Endothelial cell of umbilical vein (primary cell): ENCODE results near the gene GATD1. TPM values are rescaled to one million over a fixed set of nuclear protein-coding genes. Genes with fewer than 3 reads are reported as not detected.

Experiments used
- BruUV-seq: library from RNA; stranded (reverse); fragments of 400-500 nt; replicated peaks from 2 replicates; lab custom pipeline; 2021; lab: Mats Ljungman, UMichigan
- CTCF ChIA-PET: fragments of 300-600, 350-600 bp; sonication (Branson Sonifier 250); formaldehyde crosslinking; loops from one replicate; lab custom pipeline; 2021; ENCODE audit warnings: antibody characterized with exemption, inconsistent platforms; lab: Charles Lee
- POLR2A ChIA-PET: fragments of 300-600, 350-600 bp; sonication (Branson Sonifier 250); formaldehyde crosslinking; loops from one replicate; lab custom pipeline; 2021; ENCODE audit warnings: antibody characterized with exemption, inconsistent platforms; lab: Charles Lee
- DNase-seq: peaks from one replicate; pipeline ENCODE4 v3.0.0-alpha.2; 2011; ENCODE audit warnings: low read depth, low spot score
- FAIRE-seq: peaks from 2 replicates; lab custom pipeline; 2011; peaks lifted over from hg19 to GRCh38; lab: Jason Lieb, UNC
- H2AFZ ChIP-seq: 2 replicates; pipeline ENCODE4 v1.6.0; 2012; ENCODE audit warnings: low read depth, low read length, control low read depth, inconsistent platforms
- H3K27ac ChIP-seq: 2 replicates; pipeline ENCODE4 v1.5.1; 2011; ENCODE audit warnings: low read depth, mild to moderate bottlenecking, control low read depth, low read length, moderate library complexity; ENCODE audit not compliant: insufficient read depth
- H3K27me3 ChIP-seq, 2 experiments: 2 replicates each; pipeline versions ENCODE4 v1.6.0 to v1.6.1; 2011; ENCODE audit warnings: low read length in 2 of 2, mixed read lengths in 1 of 2; ENCODE audit not compliant: control insufficient read depth in 2 of 2, insufficient read depth in 2 of 2
- H3K36me3 ChIP-seq, 2 experiments: 2 replicates in 1 of 2; 3 replicates in 1 of 2; pipeline ENCODE4 v1.5.1; 2011; ENCODE audit warnings: low read length in 2 of 2, mild to moderate bottlenecking in 1 of 2, moderate library complexity in 1 of 2; ENCODE audit not compliant: control insufficient read depth in 2 of 2, insufficient read depth in 2 of 2; ENCODE audit errors: extremely low read depth in 1 of 2
- H3K4me1 ChIP-seq: 3 replicates; pipeline ENCODE4 v1.5.1; 2011; ENCODE audit warnings: mild to moderate bottlenecking, low read length; ENCODE audit not compliant: control insufficient read depth, insufficient read depth; ENCODE audit errors: extremely low read depth
- H3K4me2 ChIP-seq: 2 replicates; pipeline ENCODE4 v1.6.1; 2011; ENCODE audit warnings: low read length, control low read depth, mixed read lengths; ENCODE audit not compliant: insufficient read depth
- H3K4me3 ChIP-seq, 3 experiments: fragments of 200-600 bp in 1 of 3; sonication (generic), shearing (Covaris generic) in 1 of 3; replicated peaks in 1 of 3; 2 replicates each; pipeline ENCODE4 v1.5.1; 2011 to 2016; ENCODE audit warnings: control low read depth in 3 of 3, low read length in 3 of 3, mild to moderate bottlenecking in 2 of 3, inconsistent platforms in 1 of 3, low read depth in 1 of 3, moderate library complexity in 1 of 3; ENCODE audit not compliant: insufficient read depth in 1 of 3
- H3K79me2 ChIP-seq: 2 replicates; pipeline ENCODE4 v1.6.0; 2012; ENCODE audit warnings: low read length, inconsistent platforms; ENCODE audit not compliant: control insufficient read depth, insufficient read depth
- H3K9ac ChIP-seq: replicated peaks from 2 replicates; pipeline ENCODE3; 2011; ENCODE audit warnings: low read length, control low read depth; ENCODE audit not compliant: insufficient read depth; ENCODE audit errors: extremely low read depth
- H3K9me1 ChIP-seq: replicated peaks from 3 replicates; pipeline ENCODE4 v1.6.0; 2011; ENCODE audit warnings: mild to moderate bottlenecking, low read length; ENCODE audit not compliant: control insufficient read depth, insufficient read depth; ENCODE audit errors: extremely low read depth
- H3K9me3 ChIP-seq: replicated peaks from 2 replicates; pipeline ENCODE4 v1.5.1; 2012; ENCODE audit warnings: low read length, inconsistent platforms; ENCODE audit not compliant: control insufficient read depth, insufficient read depth
- H4K20me1 ChIP-seq: replicated peaks from 2 replicates; pipeline ENCODE3; 2011; ENCODE audit warnings: mild to moderate bottlenecking, low read length; ENCODE audit not compliant: control insufficient read depth, insufficient read depth; ENCODE audit errors: extremely low read depth
- EZH2 ChIP-seq: IDR thresholded peaks from 2 replicates; pipeline ENCODE4 v1.6.1; 2012; ENCODE audit warnings: borderline replicate concordance, low read depth, mild to moderate bottlenecking, moderate library complexity, low read length, inconsistent platforms; ENCODE audit not compliant: severe bottlenecking
- FOS ChIP-seq: IDR thresholded peaks from 2 replicates; pipeline ENCODE4 v1.6.1; 2011; ENCODE audit warnings: mild to moderate bottlenecking, low read length, moderate library complexity, borderline replicate concordance; ENCODE audit not compliant: insufficient read depth
- GATA2 ChIP-seq: IDR thresholded peaks from 2 replicates; pipeline ENCODE4 v1.7.0; 2011; ENCODE audit warnings: low read depth, mild to moderate bottlenecking, moderate library complexity, mixed read lengths, low read length; ENCODE audit not compliant: insufficient read length, insufficient read depth
- JUN ChIP-seq: IDR thresholded peaks from 2 replicates; pipeline ENCODE4 v1.6.1; 2011; ENCODE audit warnings: borderline replicate concordance, low read depth; ENCODE audit not compliant: insufficient read length, insufficient read depth
- MYC ChIP-seq: IDR thresholded peaks from one replicate; pipeline ENCODE4 v1.6.1; 2011; ENCODE audit warnings: mild to moderate bottlenecking, low read depth, low read length
- POLR2A ChIP-seq: IDR thresholded peaks from 2 replicates; pipeline ENCODE4 v1.6.1; 2012; ENCODE audit warnings: low read depth, mild to moderate bottlenecking, control low read depth, low read length
- POLR2AphosphoS5 ChIP-seq: IDR thresholded peaks from 2 replicates; pipeline ENCODE4 v1.6.1; 2012; ENCODE audit warnings: low read depth, mild to moderate bottlenecking, control low read depth, low read length, moderate library complexity; ENCODE audit not compliant: insufficient read depth
- dilution Hi-C: fragments of 300-500 bp; cut with MboI; formaldehyde crosslinking; loops from one replicate; pipeline ENCODE4 v1.15.0; 2019; ENCODE audit warnings: low sequenced_read_pairs; ENCODE audit not compliant: extremely low pct_ligation_motif_present
- intact Hi-C: fragments of 100-400 bp; cut with micrococcal nuclease; formaldehyde crosslinking; loops from one replicate; pipeline ENCODE4 v1.10.0; 2022
- polyA plus RNA-seq, 4 experiments: library from polyadenylated mRNA; depleted of rRNA in 3 of 4; stranded (reverse) in 3 of 4; unstranded in 1 of 4; fragments of >200 nt; gene quantifications; 2 replicates each; pipeline versions ENCODE4 v1.2.1 to v1.2.3, GENCODE V29; 2011 to 2012; ENCODE audit warnings: missing spikeins in 1 of 4
- total RNA-seq: library from RNA; stranded (reverse); gene quantifications from 2 replicates; pipeline ENCODE4 v1.2.3, GENCODE V29; 2021
- TF ChIP-seq, protein P1 (sequence below), 2 donors: IDR thresholded peaks; 1 replicate in 1 of 2; 2 replicates in 1 of 2; pipeline ENCODE4 v1.5.1; 2011; ENCODE audit warnings: low read length in 2 of 2, mild to moderate bottlenecking in 2 of 2, moderate library complexity in 2 of 2, control low read depth in 1 of 2, inconsistent platforms in 1 of 2, low read depth in 1 of 2; ENCODE audit not compliant: insufficient read depth in 1 of 2; ENCODE audit errors: extremely low read depth in 1 of 2
- TF ChIP-seq, protein P2 (sequence below): IDR thresholded peaks from 2 replicates; pipeline ENCODE4 v1.6.1; 2011; ENCODE audit not compliant: insufficient read depth, insufficient read length

The GATD1 gene
- total and polyA plus RNA-seq, 2 donors (not counting 3 experiments of a cell fraction or from before 2014, with no cell fraction given), result 70.6 to 83.1 TPM

DNA sequence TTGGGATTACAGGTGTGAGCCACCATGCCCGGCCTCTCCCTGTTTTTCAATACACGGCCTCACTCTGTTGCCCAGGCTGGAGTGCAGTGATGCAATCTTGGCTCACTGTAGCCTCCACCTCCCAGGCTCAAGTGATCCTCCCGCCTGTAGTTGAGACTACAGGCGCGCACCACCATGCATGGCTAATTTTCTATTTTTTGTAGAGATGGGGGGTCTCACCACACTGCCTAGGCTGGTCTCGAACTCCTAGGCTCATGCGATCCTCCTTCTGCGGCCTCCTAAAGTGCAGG is 11.5 kb downstream of the GATD1 start:
- DNase-seq (no peak), FAIRE-seq (no peak)
- no peak overlapping the region for H3K4me2 ChIP-seq
- BruUV-seq, result no TSS peak
- H4K20me1 ChIP-seq, result no peaks in the 10 kb centered on the region
- H3K27ac ChIP-seq, result no peak overlapping the region
- CTCF ChIA-PET, result interaction anchor here (1.3 to 1.7 kb wide), 3 partner anchors 8 to 11 kb away, joined by 3 to 5 read pairs (median 4); no protein-coding TSS in a partner anchor
- no peaks in the 10 kb centered on the region for H3K79me2 ChIP-seq
- H3K4me3 ChIP-seq, result no peak overlapping the region
- intact Hi-C loops, result no loop called here
- H3K9me3 ChIP-seq, result no peaks in the 10 kb centered on the region
- H3K9me1 ChIP-seq, result no peaks in the 10 kb centered on the region
- H3K4me1 ChIP-seq, result no peaks in the 10 kb centered on the region
- POLR2A ChIA-PET, result no interaction called here
- H3K9ac ChIP-seq, result no peak overlapping the region
- TF ChIP-seq EZH2, result no peak
- no peak for TF ChIP-seq FOS
- TF ChIP-seq, protein P1, sequence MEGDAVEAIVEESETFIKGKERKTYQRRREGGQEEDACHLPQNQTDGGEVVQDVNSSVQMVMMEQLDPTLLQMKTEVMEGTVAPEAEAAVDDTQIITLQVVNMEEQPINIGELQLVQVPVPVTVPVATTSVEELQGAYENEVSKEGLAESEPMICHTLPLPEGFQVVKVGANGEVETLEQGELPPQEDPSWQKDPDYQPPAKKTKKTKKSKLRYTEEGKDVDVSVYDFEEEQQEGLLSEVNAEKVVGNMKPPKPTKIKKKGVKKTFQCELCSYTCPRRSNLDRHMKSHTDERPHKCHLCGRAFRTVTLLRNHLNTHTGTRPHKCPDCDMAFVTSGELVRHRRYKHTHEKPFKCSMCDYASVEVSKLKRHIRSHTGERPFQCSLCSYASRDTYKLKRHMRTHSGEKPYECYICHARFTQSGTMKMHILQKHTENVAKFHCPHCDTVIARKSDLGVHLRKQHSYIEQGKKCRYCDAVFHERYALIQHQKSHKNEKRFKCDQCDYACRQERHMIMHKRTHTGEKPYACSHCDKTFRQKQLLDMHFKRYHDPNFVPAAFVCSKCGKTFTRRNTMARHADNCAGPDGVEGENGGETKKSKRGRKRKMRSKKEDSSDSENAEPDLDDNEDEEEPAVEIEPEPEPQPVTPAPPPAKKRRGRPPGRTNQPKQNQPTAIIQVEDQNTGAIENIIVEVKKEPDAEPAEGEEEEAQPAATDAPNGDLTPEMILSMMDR (IDR thresholded peaks at IDR 0.05; ENCODE audit: extremely low read depth in 1 of 2, insufficient read depth in 1 of 2, low read depth in 1 of 2, low read length in 2 of 2), result no peak
- TF ChIP-seq JUN, result no peak
- no peak for TF ChIP-seq GATA2
- no peak for TF ChIP-seq MYC
- TF ChIP-seq, protein P2, sequence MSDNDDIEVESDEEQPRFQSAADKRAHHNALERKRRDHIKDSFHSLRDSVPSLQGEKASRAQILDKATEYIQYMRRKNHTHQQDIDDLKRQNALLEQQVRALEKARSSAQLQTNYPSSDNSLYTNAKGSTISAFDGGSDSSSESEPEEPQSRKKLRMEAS, result no peak
- no peak for TF ChIP-seq POLR2AphosphoS5
- TF ChIP-seq POLR2A, result no peak
- H3K36me3 ChIP-seq, result peaks cover 16 to 33% of the 10 kb centered on the region in 2 experiments
- H2AFZ ChIP-seq, result no peak overlapping the region
- dilution Hi-C loops, result no loop called here
- H3K27me3 ChIP-seq, result no peaks in the 10 kb centered on the region
